ENCODE data around the gene C16orf82. TPM values are rescaled to one million over a fixed set of nuclear protein-coding genes. Genes with fewer than 3 reads are reported as not detected.
A peak's percentile ranks its signal among the peaks of the same experiment; 100 is the strongest.

C16orf82 gene
- total RNA-seq, 1 experiment from 2014 or later, result not detected

GRCh38 chr16:27027971-27028370 is 38.8 kb upstream of the C16orf82 start:
- TF ChIP-seq CTCF (conservative IDR thresholded peaks at IDR 0.05), result no peak
- H3K18ac ChIP-seq (ENCODE audit: insufficient read length, low read depth, low read length), result no peak overlapping the region
- H3K9ac ChIP-seq (ENCODE audit: extremely low read depth, insufficient read length, low read length), result no peak overlapping the region
- H3K4me1 Mint-ChIP-seq, result peaks cover 0 to 2% of the 10 kb centered on the region in 2 experiments; a peak in 2 of 4 replicates
- H4K20me1 ChIP-seq (ENCODE audit: control insufficient read depth, insufficient read depth, insufficient read length), result no peaks in the 10 kb centered on the region
- H4K91ac ChIP-seq (ENCODE audit: insufficient read length, low read depth, low read length), result no peak overlapping the region
- H3K23ac ChIP-seq (ENCODE audit: insufficient read length, low read depth, low read length), result no peak overlapping the region
- H3K4me3 Mint-ChIP-seq, result no peak overlapping the region
- H3K56ac ChIP-seq (ENCODE audit: insufficient read length, low read depth, low read length), result no peak overlapping the region
- H3K4me1 ChIP-seq (ENCODE audit: insufficient read depth, low read length), result no peaks in the 10 kb centered on the region
- no peak overlapping the region for H3K14ac ChIP-seq (ENCODE audit: insufficient read depth, low read length)
- H3T11ph ChIP-seq (ENCODE audit: low read length), result no peak overlapping the region
- no peak overlapping the region for H3K4ac ChIP-seq (ENCODE audit: low read depth, low read length)
- H3K79me1 ChIP-seq (ENCODE audit: insufficient read depth, low read depth, low read length, poor library complexity, severe bottlenecking), result no peaks in the 10 kb centered on the region
- no peak overlapping the region for H3K4me2 ChIP-seq (ENCODE audit: insufficient read depth, insufficient read length, low read length)
- H3K9me3 ChIP-seq (ENCODE audit: control insufficient read depth, low read depth, low read length), result no peaks in the 10 kb centered on the region
- no peak overlapping the region; a peak in 2 of 7 replicates for H3K27ac Mint-ChIP-seq
- H3K27me3 ChIP-seq (ENCODE audit: insufficient read depth, low read length), result no peaks in the 10 kb centered on the region
- DNase-seq, result peak; percentile 22
- H3K23me2 ChIP-seq (ENCODE audit: insufficient read length, low read depth, low read length, poor library complexity, severe bottlenecking), result peaks cover 4% of the 10 kb centered on the region
- H2BK12ac ChIP-seq (ENCODE audit: insufficient read length, low read depth, low read length), result no peak overlapping the region
- no peak overlapping the region for H4K8ac ChIP-seq (replicated peaks; ENCODE audit: insufficient read length, low read depth, low read length)
- WGBS (ENCODE audit: extremely low coverage, insufficient read length, low lambda C conversion rate), result no CpG with 5 or more reads among the region's 7 CpGs
- no peaks in the 10 kb centered on the region; the same call in 1 of the 2 replicates for H3K27me3 Mint-ChIP-seq (ENCODE audit: low read depth)
- H2BK5ac ChIP-seq (ENCODE audit: insufficient read length, low read length), result no peak overlapping the region
- no peaks in the 10 kb centered on the region for H3K9me3 Mint-ChIP-seq
- no peak overlapping the region for H2BK15ac ChIP-seq (ENCODE audit: low read depth, low read length)
- no peak overlapping the region for H2BK20ac ChIP-seq (ENCODE audit: low read depth, low read length, poor library complexity, severe bottlenecking)
- peaks cover 0 to 2% (median 0%) of the 10 kb centered on the region in 3 experiments; a peak in 1 of 7 replicates for H3K36me3 Mint-ChIP-seq (ENCODE audit: insufficient read depth in 1 of 3, low read depth in 3 of 3)
- H3K79me2 ChIP-seq (ENCODE audit: insufficient read depth, low read length), result no peaks in the 10 kb centered on the region
- H2AFZ ChIP-seq (ENCODE audit: low read length), result no peak overlapping the region
- no peak overlapping the region for H4K5ac ChIP-seq (ENCODE audit: insufficient read length, low read depth, low read length)
- no peak overlapping the region for H2BK120ac ChIP-seq (ENCODE audit: low read depth, low read length, poor library complexity, severe bottlenecking)
- no peak overlapping the region for H2AK5ac ChIP-seq (ENCODE audit: insufficient read length, low read length)
- H3K27ac ChIP-seq (ENCODE audit: insufficient read length, low read depth, low read length), result no peak overlapping the region
